HG03432 (cell line): ENCODE data around the gene SPTBN1.

Experiments
- ATAC-seq: cut with Tn5 transposase; IDR thresholded peaks from one replicate; pipeline ENCODE4 v1.9.1; 2021; ENCODE audit warnings: mild to moderate bottlenecking, moderate library complexity; ENCODE audit not compliant: unreplicated experiment

The SPTBN1 gene

GRCh38 chr2:54570925-54571694 lies 115.0 kb downstream of the SPTBN1 start:
- ATAC-seq: peak; percentile 64

- ATAC-seq: no peak
Observed at GRCh38 chr2:54572262-54572635, 116.1 kb downstream of the SPTBN1 start.

GRCh38 chr2:54572636-54573536 lies 116.8 kb downstream of the SPTBN1 start:
- no peak for ATAC-seq

- ATAC-seq: no peak
Observed at GRCh38 chr2:54573537-54573919, 117.4 kb downstream of the SPTBN1 start.

GRCh38 chr2:54574107-54574859 lies 118.2 kb downstream of the SPTBN1 start:
- ATAC-seq: peak; percentile 55

- ATAC-seq: no peak
Observed at GRCh38 chr2:54574860-54575247, 118.7 kb downstream of the SPTBN1 start.

- no peak for ATAC-seq
Observed at GRCh38 chr2:54575379-54575888, 119.3 kb downstream of the SPTBN1 start.

GRCh38 chr2:54577035-54577434 lies 120.9 kb downstream of the SPTBN1 start:
- no peak for ATAC-seq

- ATAC-seq: no peak
Observed at GRCh38 chr2:54577944-54578647, 122.0 kb downstream of the SPTBN1 start.

- no peak for ATAC-seq
Observed at GRCh38 chr2:54578648-54579045, 122.5 kb downstream of the SPTBN1 start.

GRCh38 chr2:54579061-54579681 lies 123.0 kb downstream of the SPTBN1 start:
- no peak for ATAC-seq

- ATAC-seq: peak; percentile 85
Observed at GRCh38 chr2:54579682-54580620, 123.8 kb downstream of the SPTBN1 start.

- peak; percentile 29 for ATAC-seq
Observed at GRCh38 chr2:54581326-54582039, 125.4 kb downstream of the SPTBN1 start.

- ATAC-seq: no peak
Observed at GRCh38 chr2:54582987-54583386, 126.9 kb downstream of the SPTBN1 start.

GRCh38 chr2:54584598-54584997 lies 128.5 kb downstream of the SPTBN1 start:
- ATAC-seq: no peak

GRCh38 chr2:54585136-54585733 lies 129.1 kb downstream of the SPTBN1 start:
- no peak for ATAC-seq

GRCh38 chr2:54586062-54586461 lies 129.9 kb downstream of the SPTBN1 start:
- ATAC-seq: no peak

GRCh38 chr2:54586494-54586893 lies 130.4 kb downstream of the SPTBN1 start:
- ATAC-seq: no peak
